Measurements from ENCODE around the gene PIGBOS1. TPM values are rescaled to one million over a fixed set of nuclear protein-coding genes. Genes with fewer than 3 reads are reported as not detected.

The PIGBOS1 gene
- total and polyA plus RNA-seq, 11 donors: 5.8 to 18.0 (median 8.1) TPM

GRCh38 chr15:55356985-55357585 lies 38.2 kb upstream of the PIGBOS1 start:
- Histone ChIP-seq H3K36me3 (peaks cover 0 to 89% (median 75%) of the 10 kb centered on the region in 9 donors), H3K27me3 (no peaks in the 10 kb centered on the region), H3K4me1 (no peaks in the 10 kb centered on the region), H3K4me3 (no peak overlapping the region), H3K9me3 (no peaks in the 10 kb centered on the region), H3K27ac (no peak overlapping the region)
- intact Hi-C loops (cut with DNase I): no loop called here
- WGBS, 4 donors: 97 to 98% (median 98%) methylated on average over 5 of the region's 5 CpGs
- no peak for DNase-seq
- TF ChIP-seq CTCF (IDR thresholded peaks at IDR 0.05) (no peak), POLR2A (IDR thresholded peaks at IDR 0.05) (no peak)
- no peak for ATAC-seq

GRCh38 chr15:55353025-55353424 lies 34.1 kb upstream of the PIGBOS1 start:
- intact Hi-C loops (cut with DNase I): no loop called here
- Histone ChIP-seq H3K4me1 (no peaks in the 10 kb centered on the region), H3K9me3 (no peaks in the 10 kb centered on the region), H3K4me3 (no peak overlapping the region), H3K27ac (no peak overlapping the region), H3K36me3 (peaks cover 0 to 80% (median 52%) of the 10 kb centered on the region in 9 donors), H3K27me3 (no peaks in the 10 kb centered on the region)
- WGBS, 4 donors: 85 to 93% (median 86%) methylated on average over 2 of the region's 2 CpGs
- TF ChIP-seq POLR2A (IDR thresholded peaks at IDR 0.05) (no peak), CTCF (IDR thresholded peaks at IDR 0.05) (no peak)
- ATAC-seq (no peak), DNase-seq (no peak)

DNA sequence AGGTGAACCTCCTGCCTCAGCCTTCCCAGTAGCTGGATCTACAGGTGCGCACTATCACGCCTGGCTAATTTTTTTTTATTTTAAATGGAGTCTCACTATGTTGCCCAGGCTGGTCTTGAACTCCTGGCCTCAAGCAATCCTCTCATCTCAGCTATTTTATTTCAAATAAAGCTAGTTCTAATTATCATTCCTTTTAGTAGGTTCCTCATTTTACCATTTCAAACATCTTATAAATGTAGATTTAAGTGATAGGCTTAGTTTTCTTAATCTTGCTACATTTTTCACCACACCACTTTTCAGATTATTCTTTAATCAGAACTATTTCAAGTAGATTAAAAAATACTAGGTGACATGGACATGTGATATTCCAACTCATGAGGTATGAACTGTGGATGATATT lies 30.4 kb upstream of the PIGBOS1 start:
- TF ChIP-seq POLR2A (IDR thresholded peaks at IDR 0.05) (no peak), CTCF (IDR thresholded peaks at IDR 0.05) (no peak)
- Histone ChIP-seq H3K4me3 (no peak overlapping the region), H3K4me1 (peaks cover 0 to under 1% (median 0%) of the 10 kb centered on the region in 12 donors), H3K36me3 (peaks cover 0 to 66% (median 28%) of the 10 kb centered on the region in 9 donors), H3K9me3 (no peaks in the 10 kb centered on the region), H3K27me3 (no peaks in the 10 kb centered on the region), H3K27ac (no peak overlapping the region)
- WGBS, 4 donors: 98 to 100% (median 99%) methylated on average over 2 of the region's 2 CpGs
- ATAC-seq (no peak), DNase-seq (no peak)
- intact Hi-C loops (cut with DNase I): no loop called here

DNA sequence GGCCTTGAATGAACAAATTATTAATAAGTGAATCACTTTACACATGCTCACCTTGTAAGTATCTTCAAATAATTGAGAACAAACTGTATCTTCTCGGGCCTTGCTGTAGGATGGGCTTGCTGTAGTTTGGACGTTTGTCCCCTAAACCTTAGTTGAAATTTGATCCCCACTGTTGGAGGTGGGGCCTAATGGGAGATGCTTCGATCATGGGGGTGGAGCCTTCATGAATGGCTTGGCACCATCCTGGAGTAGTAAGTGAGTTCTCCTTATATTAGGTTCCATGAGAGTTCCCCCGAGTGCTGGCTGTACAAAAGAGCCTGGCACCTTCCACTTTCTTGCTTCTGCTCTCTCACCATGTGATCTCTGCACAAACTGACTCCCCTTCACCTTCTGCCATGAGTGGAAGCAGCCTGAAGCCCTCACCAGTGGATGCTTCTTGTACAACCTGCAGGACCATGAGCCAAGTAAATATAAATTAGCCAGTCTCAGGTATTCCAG lies 29.4 kb upstream of the PIGBOS1 start:
- ATAC-seq: no peak
- WGBS, 4 donors: 67 to 88% (median 72%) methylated on average over 4 of the region's 4 CpGs
- intact Hi-C loops (cut with DNase I): no loop called here

More for the DNA sequence above, 29.4 kb upstream of the PIGBOS1 start:
- Histone ChIP-seq H3K36me3 (peaks cover 0 to 64% (median 25%) of the 10 kb centered on the region in 9 donors), H3K4me1 (peaks cover 0 to 4% (median 0%) of the 10 kb centered on the region in 12 donors), H3K4me3 (no peak overlapping the region), H3K9me3 (no peaks in the 10 kb centered on the region), H3K27ac (no peak overlapping the region), H3K27me3 (no peaks in the 10 kb centered on the region)
- no peak for TF ChIP-seq POLR2A (IDR thresholded peaks at IDR 0.05)
- no peak for TF ChIP-seq CTCF (IDR thresholded peaks at IDR 0.05)
- DNase-seq: no peak
